ENCODE measurements around the gene RAB11FIP3. TPM values are rescaled to one million over a fixed set of nuclear protein-coding genes. Genes with fewer than 3 reads are reported as not detected.

The RAB11FIP3 gene
- total RNA-seq, 1 experiment from 2014 or later: 35.8 TPM

DNA sequence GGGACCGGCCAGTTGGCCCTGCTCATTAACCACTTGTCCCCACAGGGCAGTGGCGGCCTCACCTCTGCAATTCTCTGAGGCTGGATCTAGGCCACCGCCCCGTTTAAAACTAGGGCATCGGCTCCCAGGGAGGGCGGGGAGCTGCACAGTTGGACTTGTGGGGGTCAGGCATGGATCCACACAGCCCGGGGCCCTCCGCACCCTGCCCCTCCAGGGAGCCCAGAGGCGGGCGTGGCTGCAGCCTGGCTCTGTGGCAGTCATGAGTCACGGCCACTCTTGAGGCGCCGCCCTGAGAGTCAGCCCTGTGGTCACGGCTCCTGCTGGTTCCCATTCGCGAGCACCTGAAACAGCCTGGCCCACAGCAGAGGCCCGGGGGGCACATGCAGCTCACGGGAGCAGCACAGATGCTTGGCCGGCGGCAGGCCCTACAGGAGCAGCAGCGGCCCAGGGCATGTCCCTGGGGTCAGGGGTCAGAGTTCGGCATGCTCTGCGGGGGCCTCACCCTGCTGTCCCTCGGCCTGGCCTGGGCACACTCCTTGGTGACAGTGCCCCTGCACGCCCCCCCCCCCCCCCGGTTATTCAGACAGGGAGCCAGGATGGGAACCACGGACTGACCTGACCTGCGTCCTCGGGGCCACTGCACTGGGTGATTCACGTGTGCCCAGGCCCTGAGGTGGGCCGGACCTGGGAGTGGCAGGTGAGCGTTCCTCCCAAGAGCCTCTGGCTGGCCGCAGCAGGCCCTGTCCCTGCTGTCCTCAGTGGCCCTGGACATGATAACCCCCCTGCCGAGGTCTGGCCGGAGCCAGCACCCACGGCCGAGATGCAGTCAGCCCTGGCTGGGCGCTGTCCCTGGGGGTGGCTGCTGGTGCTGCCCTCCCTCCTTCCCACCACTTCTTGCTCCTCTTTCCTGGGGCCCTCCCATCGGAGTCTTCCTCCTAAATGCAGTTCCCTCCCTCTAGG is 110.3 kb downstream of the RAB11FIP3 start:
- intact Hi-C loops (cut with micrococcal nuclease; ENCODE audit: unreplicated experiment): no loop called here
- Histone ChIP-seq H3K4me1 (peaks cover 28% of the 10 kb centered on the region), H3K4me3 (ENCODE audit: low read depth, low read length) (no peak overlapping the region), H3K27me3 (replicated peaks; ENCODE audit: control insufficient read depth, insufficient read depth, low read length) (no peaks in the 10 kb centered on the region), H3K36me3 (ENCODE audit: control insufficient read depth, insufficient read depth, low read length) (peaks cover 2% of the 10 kb centered on the region; the same call in 1 of the 2 replicates), H3K9me3 (no peaks in the 10 kb centered on the region)
- peaks cover 34% of the 10 kb centered on the region for H3K36me3 Mint-ChIP-seq (ENCODE audit: insufficient read depth, unreplicated experiment)
- peak overlapping the region; percentile 69 for H3K27ac Mint-ChIP-seq (ENCODE audit: unreplicated experiment)
- TF ChIP-seq, protein P1, sequence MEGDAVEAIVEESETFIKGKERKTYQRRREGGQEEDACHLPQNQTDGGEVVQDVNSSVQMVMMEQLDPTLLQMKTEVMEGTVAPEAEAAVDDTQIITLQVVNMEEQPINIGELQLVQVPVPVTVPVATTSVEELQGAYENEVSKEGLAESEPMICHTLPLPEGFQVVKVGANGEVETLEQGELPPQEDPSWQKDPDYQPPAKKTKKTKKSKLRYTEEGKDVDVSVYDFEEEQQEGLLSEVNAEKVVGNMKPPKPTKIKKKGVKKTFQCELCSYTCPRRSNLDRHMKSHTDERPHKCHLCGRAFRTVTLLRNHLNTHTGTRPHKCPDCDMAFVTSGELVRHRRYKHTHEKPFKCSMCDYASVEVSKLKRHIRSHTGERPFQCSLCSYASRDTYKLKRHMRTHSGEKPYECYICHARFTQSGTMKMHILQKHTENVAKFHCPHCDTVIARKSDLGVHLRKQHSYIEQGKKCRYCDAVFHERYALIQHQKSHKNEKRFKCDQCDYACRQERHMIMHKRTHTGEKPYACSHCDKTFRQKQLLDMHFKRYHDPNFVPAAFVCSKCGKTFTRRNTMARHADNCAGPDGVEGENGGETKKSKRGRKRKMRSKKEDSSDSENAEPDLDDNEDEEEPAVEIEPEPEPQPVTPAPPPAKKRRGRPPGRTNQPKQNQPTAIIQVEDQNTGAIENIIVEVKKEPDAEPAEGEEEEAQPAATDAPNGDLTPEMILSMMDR (IDR thresholded peaks at IDR 0.05; ENCODE audit: insufficient read depth in 1 of 2, low read depth in 1 of 2, low read length in 1 of 2, severe bottlenecking in 1 of 2, unreplicated experiment in 1 of 2): no peak
- ChIA-PET POLR2A (interaction anchor here (1.8 kb wide), 1 partner anchor 100 kb away, joined by 4 read pairs; the partner anchor contains the start of gene METTL26), CTCF (no interaction called here)
- DNase-seq: no peak
- H3K4me3 Mint-ChIP-seq (ENCODE audit: unreplicated experiment): no peak overlapping the region
- H3K4me1 Mint-ChIP-seq (ENCODE audit: low read depth, unreplicated experiment): no peaks in the 10 kb centered on the region
- H3K9me3 Mint-ChIP-seq (ENCODE audit: unreplicated experiment): no peaks in the 10 kb centered on the region
- H3K27me3 Mint-ChIP-seq (ENCODE audit: insufficient read depth, unreplicated experiment): no peaks in the 10 kb centered on the region
- BruUV-seq (replicated peaks): no TSS peak

DNA sequence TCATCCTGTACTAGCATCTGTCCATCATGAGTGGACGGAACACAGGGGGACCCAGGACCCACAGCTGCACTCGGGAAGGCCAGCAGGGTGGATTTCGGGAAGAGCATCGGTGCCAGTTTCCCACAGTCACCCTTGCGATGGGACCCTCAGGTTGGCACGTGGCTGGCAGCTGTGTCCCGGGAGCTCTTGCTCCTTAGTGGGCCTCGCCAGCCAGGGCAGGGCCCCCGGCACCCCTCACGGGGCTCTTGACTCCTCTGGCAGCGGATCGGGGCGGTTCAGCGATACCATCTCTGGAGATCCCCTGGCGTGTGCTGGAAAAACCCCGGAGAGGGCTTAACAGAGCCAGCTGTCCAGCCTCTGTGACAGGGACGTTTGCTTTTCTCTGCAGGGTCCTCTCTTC is 111.3 kb downstream of the RAB11FIP3 start:
- Histone ChIP-seq H3K4me1 (peaks cover 28% of the 10 kb centered on the region), H3K27me3 (replicated peaks; ENCODE audit: control insufficient read depth, insufficient read depth, low read length) (no peaks in the 10 kb centered on the region), H3K9me3 (no peaks in the 10 kb centered on the region), H3K4me3 (ENCODE audit: low read depth, low read length) (no peak overlapping the region), H3K36me3 (ENCODE audit: control insufficient read depth, insufficient read depth, low read length) (peaks cover 4% of the 10 kb centered on the region; the same call in 1 of the 2 replicates)
- BruUV-seq (replicated peaks): no TSS peak
- Mint-ChIP-seq H3K4me1 (ENCODE audit: low read depth, unreplicated experiment) (no peaks in the 10 kb centered on the region), H3K4me3 (ENCODE audit: unreplicated experiment) (no peak overlapping the region), H3K27ac (ENCODE audit: unreplicated experiment) (no peak overlapping the region), H3K9me3 (ENCODE audit: unreplicated experiment) (no peaks in the 10 kb centered on the region), H3K36me3 (ENCODE audit: insufficient read depth, unreplicated experiment) (peaks cover 40% of the 10 kb centered on the region), H3K27me3 (ENCODE audit: insufficient read depth, unreplicated experiment) (no peaks in the 10 kb centered on the region)
- no peak for DNase-seq
- ChIA-PET CTCF (no interaction called here), POLR2A (no interaction called here)
- TF ChIP-seq, protein P1 (IDR thresholded peaks at IDR 0.05; ENCODE audit: insufficient read depth in 1 of 2, low read depth in 1 of 2, low read length in 1 of 2, severe bottlenecking in 1 of 2, unreplicated experiment in 1 of 2): no peak
- intact Hi-C loops (cut with micrococcal nuclease; ENCODE audit: unreplicated experiment): no loop called here

DNA sequence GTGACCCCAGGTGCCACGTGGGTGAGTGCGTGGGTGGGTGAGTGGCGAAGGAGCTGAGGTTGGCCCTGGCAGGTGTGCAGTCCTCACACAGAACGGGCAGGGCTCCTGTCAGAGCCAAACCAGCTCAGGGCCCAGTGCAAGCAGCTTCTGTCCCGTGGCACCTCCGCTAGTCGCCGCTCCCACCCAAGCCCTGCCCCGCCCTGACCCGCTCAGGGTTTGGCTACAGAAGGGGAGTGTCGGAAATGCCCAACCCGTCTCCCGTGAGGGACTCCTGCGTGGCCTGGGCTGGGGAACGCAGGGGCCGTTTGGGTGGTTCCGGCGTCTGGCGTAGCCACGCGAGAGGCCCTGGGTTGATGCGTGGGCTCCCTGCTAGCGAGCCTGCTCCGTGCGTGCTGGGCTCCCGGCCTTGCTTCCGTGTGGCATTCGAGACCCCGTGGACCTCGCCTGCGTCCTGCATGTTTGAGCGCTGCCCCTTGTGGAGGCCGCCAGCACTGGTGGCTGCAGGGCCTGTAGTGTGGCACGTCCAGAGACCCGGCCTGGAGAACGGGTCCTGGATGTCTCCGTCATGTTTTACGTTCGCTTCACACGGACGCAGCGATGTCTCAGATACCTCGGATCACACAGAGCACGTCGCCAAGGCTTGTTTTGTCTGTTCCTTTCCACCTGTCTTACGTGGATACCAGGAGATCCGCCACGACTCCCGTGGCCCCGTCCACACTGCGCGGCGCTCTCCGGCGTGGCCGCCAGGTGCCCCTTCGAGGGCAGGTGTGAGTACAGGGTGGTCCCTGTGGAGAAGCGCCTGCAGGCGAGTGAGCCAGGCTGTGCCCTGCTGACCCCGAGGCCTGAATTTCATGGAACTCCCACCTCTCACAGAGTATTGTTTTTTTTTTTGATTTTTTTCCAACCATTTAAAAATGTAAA is 112.2 kb downstream of the RAB11FIP3 start:
- CTCF ChIA-PET: interaction anchor here (0.8 kb wide), 1 partner anchor 10 kb away, joined by 5 read pairs; the partner anchor contains the start of gene CAPN15
- H3K9me3 Mint-ChIP-seq (ENCODE audit: unreplicated experiment): no peaks in the 10 kb centered on the region

More for the DNA sequence above, 112.2 kb downstream of the RAB11FIP3 start:
- H3K4me3 Mint-ChIP-seq (ENCODE audit: unreplicated experiment): no peak overlapping the region
- POLR2A ChIA-PET: no interaction called here
- Histone ChIP-seq H3K4me1 (peaks cover 28% of the 10 kb centered on the region), H3K36me3 (ENCODE audit: control insufficient read depth, insufficient read depth, low read length) (peaks cover 4% of the 10 kb centered on the region; the same call in 1 of the 2 replicates), H3K27me3 (replicated peaks; ENCODE audit: control insufficient read depth, insufficient read depth, low read length) (no peaks in the 10 kb centered on the region), H3K9me3 (no peaks in the 10 kb centered on the region), H3K4me3 (ENCODE audit: low read depth, low read length) (no peak overlapping the region)
- H3K27ac Mint-ChIP-seq (ENCODE audit: unreplicated experiment): no peak overlapping the region
- DNase-seq: no peak
- BruUV-seq (replicated peaks): no TSS peak
- no peaks in the 10 kb centered on the region for H3K4me1 Mint-ChIP-seq (ENCODE audit: low read depth, unreplicated experiment)
- H3K36me3 Mint-ChIP-seq (ENCODE audit: insufficient read depth, unreplicated experiment): peaks cover 40% of the 10 kb centered on the region
- TF ChIP-seq, protein P1 (IDR thresholded peaks at IDR 0.05; ENCODE audit: insufficient read depth in 1 of 2, low read depth in 1 of 2, low read length in 1 of 2, severe bottlenecking in 1 of 2, unreplicated experiment in 1 of 2): peak in 1 of 2 experiments; percentile 21
- intact Hi-C loops (cut with micrococcal nuclease; ENCODE audit: unreplicated experiment): no loop called here
- no peaks in the 10 kb centered on the region for H3K27me3 Mint-ChIP-seq (ENCODE audit: insufficient read depth, unreplicated experiment)

All from Caco-2 (cell line).